ENCODE data around the gene ZC3H4.
A peak's percentile ranks its signal among the peaks of the same experiment; 100 is the strongest.
"Not testable (repeated sequence)": the region's sequence is repeated elsewhere in the genome, so short reads cannot be mapped to it uniquely, and the experiment has no call there.

The ZC3H4 gene

GRCh38 chr19:47107202-47107952 lies 6.2 kb downstream of the ZC3H4 start:
- DNase-seq = peak; percentile 41

GRCh38 chr19:47106821-47107201 lies 6.8 kb downstream of the ZC3H4 start:
- no peak for DNase-seq

DNA sequence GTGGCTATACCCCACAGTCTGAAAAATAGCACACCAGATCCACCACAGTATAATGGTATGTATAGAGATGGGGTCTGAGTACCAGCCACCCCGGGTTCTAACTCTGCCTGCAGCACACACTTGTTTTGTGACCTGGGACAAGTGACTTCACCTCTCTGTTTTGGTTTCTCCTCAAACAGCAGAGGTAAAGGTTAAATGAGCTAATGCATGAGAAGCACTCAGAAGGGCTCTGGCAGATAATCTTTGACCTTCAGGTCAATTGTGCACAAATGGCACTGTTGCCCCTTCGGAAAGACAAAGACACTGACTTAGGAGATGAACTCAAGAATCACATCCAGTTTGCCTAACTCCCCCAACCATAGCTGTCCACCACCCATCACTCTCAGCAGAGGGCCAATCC lies 7.7 kb downstream of the ZC3H4 start:
- no peak for DNase-seq

GRCh38 chr19:47104680-47105079 lies 8.9 kb downstream of the ZC3H4 start:
- no peak for DNase-seq

GRCh38 chr19:47102346-47103060 lies 11.1 kb downstream of the ZC3H4 start:
- DNase-seq = no peak

- DNase-seq = not testable (repeated sequence)
These were observed 12.5 kb downstream of the ZC3H4 start for GRCh38 chr19:47101116-47101515.

- no peak for DNase-seq
These were observed 13.3 kb downstream of the ZC3H4 start for GRCh38 chr19:47100290-47100689.

GRCh38 chr19:47099576-47100050 lies 14.0 kb downstream of the ZC3H4 start:
- DNase-seq = no peak

DNA sequence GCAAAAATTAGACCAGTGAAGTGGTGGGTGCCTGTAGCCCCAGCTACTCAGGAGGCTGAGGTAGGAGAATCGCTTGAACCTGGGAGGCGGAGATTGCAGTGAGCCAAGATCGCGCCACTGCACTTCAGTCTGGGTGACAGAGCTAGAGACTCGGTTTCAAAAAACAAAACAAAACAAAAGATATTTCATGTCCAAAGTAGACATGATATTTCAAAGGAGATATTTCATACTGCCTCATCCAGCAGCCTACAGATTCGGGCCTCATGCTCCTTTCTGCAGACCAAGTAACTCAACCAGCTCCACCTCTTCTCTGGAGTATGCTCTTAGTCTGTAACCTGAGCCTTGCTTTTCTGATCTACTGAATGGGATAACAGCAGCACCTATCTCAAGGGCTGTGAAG lies 15.0 kb downstream of the ZC3H4 start:
- no peak for DNase-seq

DNA sequence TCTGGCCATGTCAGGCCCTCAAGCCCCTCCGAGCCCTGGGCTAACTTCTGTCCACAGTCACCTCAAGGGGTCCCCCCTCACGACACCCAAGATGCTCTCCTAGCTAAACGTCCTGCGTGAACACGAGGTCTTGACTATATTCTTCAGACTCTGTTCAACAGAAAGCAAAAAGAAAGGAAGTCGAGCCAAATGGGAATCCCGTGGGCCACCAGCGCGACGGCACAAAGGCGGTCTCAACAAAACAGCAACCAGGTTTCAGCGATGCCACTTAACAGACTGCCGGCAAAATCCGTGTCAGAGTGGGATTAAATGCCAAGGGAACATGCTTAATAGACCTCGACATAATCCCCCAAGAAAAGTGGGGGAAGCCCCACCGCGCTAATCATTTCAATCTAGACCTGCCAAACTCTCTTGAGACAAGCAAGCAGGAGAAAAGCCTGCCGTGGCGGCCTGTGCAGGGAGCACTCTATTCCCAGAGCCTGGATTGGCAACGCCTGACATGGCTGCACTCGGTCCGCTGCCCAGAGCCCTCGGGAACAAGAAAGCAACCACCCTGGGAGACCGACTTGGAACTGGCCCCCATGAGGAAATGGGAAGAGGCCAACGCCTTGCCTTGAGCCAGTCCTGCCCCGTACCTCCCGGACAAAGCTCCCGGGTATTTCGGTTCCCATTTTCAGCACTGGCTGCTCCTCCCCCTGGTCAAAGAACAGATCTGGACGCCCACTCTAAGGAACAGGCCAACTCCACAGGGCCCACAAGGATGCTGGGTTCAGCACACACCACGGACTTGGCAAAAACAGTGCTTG lies 16.0 kb downstream of the ZC3H4 start:
- no peak for DNase-seq

- no peak for DNase-seq
These were observed 16.9 kb downstream of the ZC3H4 start for GRCh38 chr19:47096721-47097120.

DNA sequence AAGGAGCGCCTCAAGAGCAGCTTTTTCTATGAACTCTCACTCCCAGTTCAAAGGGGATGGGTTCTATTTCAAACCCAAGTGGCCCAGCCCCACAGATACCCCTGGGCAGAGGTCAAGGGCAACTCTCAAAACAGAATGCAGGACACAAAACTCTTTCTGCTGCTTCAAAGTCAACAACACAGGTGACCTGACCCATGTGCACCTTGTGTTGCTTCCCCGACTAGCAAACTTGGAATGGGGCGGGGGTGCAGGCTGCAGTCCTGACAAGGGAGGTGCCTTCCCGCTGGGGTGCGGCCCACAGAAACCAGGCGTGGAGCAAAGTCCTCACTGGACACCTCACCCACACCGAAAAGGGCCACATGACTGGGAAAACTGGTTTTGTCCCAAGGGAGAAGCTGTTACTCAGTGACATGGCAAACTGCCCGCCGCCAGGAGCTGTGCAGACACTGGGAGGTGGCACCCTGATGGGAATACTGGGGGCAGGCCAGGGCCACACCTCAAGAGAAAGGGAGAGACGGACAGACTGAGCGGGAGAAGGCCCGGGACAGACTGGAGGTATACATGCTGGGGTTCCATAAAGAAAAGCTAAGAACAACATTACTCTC lies 17.4 kb downstream of the ZC3H4 start:
- no peak for DNase-seq

DNA sequence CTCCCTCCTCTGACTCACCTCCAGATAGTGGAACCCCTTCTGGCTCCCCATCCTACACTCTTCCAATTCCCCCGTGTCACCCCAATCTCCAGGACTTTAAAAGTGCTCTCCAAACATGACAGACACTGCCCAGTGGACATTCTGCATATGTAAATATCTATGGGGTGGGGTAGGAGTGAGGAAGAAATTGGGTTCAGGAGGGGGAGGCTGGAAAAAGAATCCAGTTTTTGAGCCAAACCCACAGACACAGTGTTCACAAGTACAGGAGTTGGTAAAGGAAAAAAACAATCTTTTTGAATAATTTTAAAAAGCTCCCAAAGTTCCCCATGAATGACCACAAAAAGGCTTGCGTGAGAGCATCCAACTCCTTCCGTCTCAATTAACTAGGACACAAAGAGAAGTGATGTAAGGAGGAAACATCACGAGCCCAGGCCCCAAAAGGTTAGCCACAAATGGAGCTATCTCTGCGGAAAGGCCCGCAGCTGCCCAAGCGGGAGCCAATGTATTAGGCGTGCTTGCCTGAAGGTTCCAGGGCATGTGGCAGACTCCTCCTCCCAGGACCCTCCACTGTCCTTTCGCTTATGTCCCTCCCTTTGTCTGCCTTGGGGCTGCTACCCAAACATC lies 18.0 kb downstream of the ZC3H4 start:
- no peak for DNase-seq

DNA sequence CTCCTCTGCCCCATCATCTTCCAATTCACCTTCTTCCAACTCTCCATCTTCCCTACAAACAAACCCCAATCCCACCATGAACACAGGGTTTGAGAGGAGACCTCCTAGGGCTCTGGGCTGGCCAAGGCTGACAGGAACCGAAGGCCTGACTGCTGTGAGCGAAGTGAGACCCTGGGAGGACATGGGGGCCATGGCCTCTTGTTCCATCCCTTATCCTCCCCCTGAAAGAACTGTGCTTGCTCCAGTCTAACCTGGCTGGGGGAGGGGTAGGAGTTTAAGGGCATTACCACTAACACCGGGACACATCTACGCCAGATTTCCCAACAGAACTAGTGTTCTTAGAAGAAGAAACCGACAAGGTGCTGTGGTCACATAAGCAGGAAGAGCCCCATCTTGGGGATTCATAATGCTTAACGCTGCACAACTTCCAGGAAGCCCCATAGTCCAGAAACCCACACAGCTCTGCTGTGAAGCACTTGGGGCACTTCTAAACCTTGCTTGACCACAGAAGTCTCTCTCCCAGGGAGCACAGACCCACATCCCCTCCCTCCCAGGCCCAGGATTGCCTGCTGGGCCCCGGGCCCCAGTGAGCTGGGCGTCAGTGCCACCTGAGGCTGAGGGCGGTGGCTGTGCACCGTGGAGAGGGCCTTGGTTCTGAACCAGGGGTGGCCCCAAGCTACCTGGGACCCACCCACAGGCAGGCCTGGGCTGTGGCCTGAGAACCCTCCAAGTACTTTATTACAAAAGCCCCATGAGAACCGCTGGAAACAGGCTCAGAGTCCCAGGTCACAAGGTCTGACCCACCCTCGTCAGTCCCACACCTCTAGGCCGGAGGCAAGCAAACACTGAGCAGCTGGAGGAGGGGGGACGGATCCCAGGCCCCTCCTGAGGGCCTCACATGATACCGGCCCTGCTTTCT lies 18.8 kb downstream of the ZC3H4 start:
- peak; percentile 49 for DNase-seq

DNA sequence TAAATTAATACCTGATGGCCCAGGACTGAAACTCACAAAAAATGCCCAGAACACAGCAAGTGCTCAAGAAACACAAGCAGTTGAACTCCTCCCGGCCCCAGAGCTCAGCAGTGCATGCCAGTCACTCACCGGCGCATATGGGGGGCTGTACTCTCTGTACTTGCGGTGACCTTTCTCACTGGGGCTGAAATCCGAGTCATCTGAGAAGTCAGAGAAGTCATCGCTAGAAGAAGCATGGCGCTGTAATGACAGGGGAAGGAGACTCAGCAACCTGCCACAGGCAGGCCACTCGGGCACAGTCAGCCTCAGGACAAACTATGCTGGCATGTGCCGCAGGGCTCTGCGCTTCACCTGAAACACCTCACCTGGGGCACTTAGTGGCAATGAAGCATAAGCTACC lies 19.7 kb downstream of the ZC3H4 start:
- no peak for DNase-seq

GRCh38 chr19:47093254-47093653 lies 20.3 kb downstream of the ZC3H4 start:
- DNase-seq = no peak

- no peak for DNase-seq
These were observed 23.7 kb downstream of the ZC3H4 start for GRCh38 chr19:47089767-47090350.

DNA sequence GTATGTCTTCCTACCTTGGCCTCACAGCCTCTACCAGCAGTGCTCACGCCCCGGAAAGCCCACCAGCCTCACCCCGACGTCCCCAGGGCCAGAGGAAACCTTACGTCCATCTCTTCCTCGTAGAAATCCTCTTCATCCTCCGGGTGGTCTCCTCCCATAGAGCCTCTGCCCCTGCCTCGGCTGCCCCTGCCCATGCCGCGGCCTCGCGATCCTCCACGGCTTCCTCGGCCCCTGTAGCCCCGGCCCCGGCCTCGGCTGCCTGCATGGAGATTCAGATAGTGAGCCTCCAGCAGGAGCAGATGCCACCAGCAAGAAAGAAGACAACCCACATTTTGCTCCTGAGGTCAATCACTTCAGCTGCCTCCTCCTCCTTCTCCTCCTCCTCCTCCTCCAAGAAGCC lies 27.3 kb downstream of the ZC3H4 start:
- no peak for DNase-seq

- no peak for DNase-seq
These were observed 28.6 kb downstream of the ZC3H4 start for GRCh38 chr19:47084879-47085439.

DNA sequence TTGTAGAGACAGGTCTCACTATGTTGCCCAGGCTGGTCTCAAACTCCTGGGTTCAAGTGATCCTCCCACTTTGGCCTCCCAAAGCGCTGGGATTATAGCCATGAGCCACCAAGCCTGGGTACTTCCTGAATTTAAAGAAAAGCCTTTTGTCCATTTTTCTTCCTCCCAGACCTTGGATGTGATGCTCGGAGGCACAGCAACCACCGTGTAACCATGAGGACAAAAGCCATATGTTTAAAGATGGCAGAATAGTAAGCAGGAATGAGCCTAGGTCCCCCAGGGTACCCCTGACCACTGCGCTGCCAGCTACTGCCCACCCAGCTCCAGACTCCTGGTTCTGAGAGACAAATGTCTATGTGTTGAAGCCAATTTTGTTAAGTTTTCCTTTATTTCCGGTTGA lies 31.1 kb downstream of the ZC3H4 start:
- no peak for DNase-seq

GRCh38 chr19:47081095-47081494 lies 32.5 kb downstream of the ZC3H4 start:
- DNase-seq = no peak
